Esophagus muscularis mucosa (tissue), 3 donors: ENCODE results near the gene WDR70.

Experiments
- CTCF ChIP-seq, 3 experiments: fragments of 200-600 bp in 2 of 3; fragments of 450-650 bp in 1 of 3; sonication (generic) in 2 of 3; IDR thresholded peaks; one replicate each; pipeline ENCODE4 v1.5.1; 2017 to 2019; ENCODE audit warnings: antibody characterized with exemption in 3 of 3, mild to moderate bottlenecking in 2 of 3, moderate library complexity in 1 of 3
- POLR2AphosphoS5 ChIP-seq, 2 donors: sonication (generic); formaldehyde crosslinking; IDR thresholded peaks; one replicate each; pipeline ENCODE4 v1.6.1; 2017; ENCODE audit warnings: antibody characterized with exemption in 2 of 2

GRCh38 chr5:37721447-37721871 lies 342.3 kb downstream of the WDR70 start:
- TF ChIP-seq CTCF (IDR thresholded peaks at IDR 0.05) (no peak), POLR2AphosphoS5 (IDR thresholded peaks at IDR 0.05) (no peak)
